CD4-positive, alpha-beta T cell (primary cell): ENCODE data around the gene MTRF1. TPM values are rescaled to one million over a fixed set of nuclear protein-coding genes. Genes with fewer than 3 reads are reported as not detected.

Experiments
- ATAC-seq: fragments of 200-7000 bp; cut with Tn5 transposase; one replicate; pipeline ENCODE4 v1.10.0; 2022; ENCODE audit warnings: mild to moderate bottlenecking; ENCODE audit not compliant: poor library complexity
- CTCF ChIA-PET: fragments of 350-600 bp; sonication (Branson Sonifier 250); formaldehyde crosslinking; loops from one replicate; lab custom pipeline; 2021; ENCODE audit warnings: antibody characterized with exemption, inconsistent platforms; lab: Charles Lee
- POLR2A ChIA-PET: fragments of 350-600 bp; sonication (Branson Sonifier 250); formaldehyde crosslinking; loops from one replicate; lab custom pipeline; 2021; ENCODE audit warnings: antibody characterized with exemption, inconsistent platforms; lab: Charles Lee
- DNase-seq, 14 experiments: peaks; one replicate each; pipeline ENCODE4 v3.0.0-alpha.2; 2013 to 2020; ENCODE audit warnings: mixed read lengths in 2 of 14
- H3K27ac ChIP-seq, 2 donors: one replicate each; pipeline versions ENCODE4 v1.5.1 to v1.7.0; 2013; ENCODE audit warnings: low read length in 2 of 2, low read depth in 1 of 2, mild to moderate bottlenecking in 1 of 2
- H3K27me3 ChIP-seq, 2 experiments: 1 replicate in 1 of 2; 2 replicates in 1 of 2; pipeline versions ENCODE4 v1.6.1 to v1.7.0; 2013; ENCODE audit warnings: low read length in 2 of 2, control low read depth in 1 of 2, mild to moderate bottlenecking in 1 of 2, moderate library complexity in 1 of 2; ENCODE audit not compliant: insufficient read depth in 2 of 2, control insufficient read depth in 1 of 2
- H3K36me3 ChIP-seq: one replicate; pipeline ENCODE4 v1.6.1; 2013; ENCODE audit warnings: low read length, control low read depth; ENCODE audit not compliant: insufficient read depth
- H3K4me1 ChIP-seq: one replicate; pipeline ENCODE4 v1.6.1; 2013; ENCODE audit warnings: low read length, control low read depth; ENCODE audit not compliant: insufficient read depth
- H3K4me3 ChIP-seq: one replicate; pipeline ENCODE4 v1.5.1; 2013; ENCODE audit warnings: mild to moderate bottlenecking, low read length, moderate library complexity
- H3K9me3 ChIP-seq, 2 experiments: 1 replicate in 1 of 2; 2 replicates in 1 of 2; pipeline versions ENCODE4 v1.6.1 to v1.7.0; 2013; ENCODE audit warnings: low read length in 2 of 2, mild to moderate bottlenecking in 2 of 2, control low read depth in 1 of 2, moderate library complexity in 1 of 2; ENCODE audit not compliant: control insufficient read depth in 1 of 2, insufficient read depth in 1 of 2
- H3K27ac Mint-ChIP-seq: one replicate; pipeline ENCODE4 v1.8.0; 2020; ENCODE audit warnings: mixed read lengths
- H3K27me3 Mint-ChIP-seq: one replicate; pipeline ENCODE4 v1.8.0; 2021; ENCODE audit warnings: mixed read lengths
- H3K36me3 Mint-ChIP-seq: one replicate; pipeline ENCODE4 v1.8.0; 2021; ENCODE audit warnings: low read depth, mixed read lengths
- H3K4me1 Mint-ChIP-seq: one replicate; pipeline ENCODE4 v1.8.0; 2021; ENCODE audit warnings: low read depth, mixed read lengths
- H3K4me3 Mint-ChIP-seq: one replicate; pipeline ENCODE4 v1.8.0; 2020; ENCODE audit warnings: mild to moderate bottlenecking, mixed read lengths
- H3K9me3 Mint-ChIP-seq: one replicate; pipeline ENCODE4 v1.8.0; 2020; ENCODE audit warnings: mixed read lengths
- intact Hi-C, 2 experiments: fragments of 100-400 bp; cut with DNase I in 1 of 2; cut with micrococcal nuclease in 1 of 2; formaldehyde crosslinking; loops; one replicate each; pipeline versions ENCODE4 v1.15.1 to v1.9.0; 2023 to 2025; cut with DNase I, micrococcal nuclease
- total RNA-seq, 174 experiments: library from RNA in 2 of 174; stranded (reverse) in 2 of 174; gene quantifications; one replicate each; pipeline ENCODE4 v1.2.3 and lab custom pipeline; 2021 to 2026
- TF ChIP-seq, protein P1 (sequence below): fragments of 200-600 bp; IDR thresholded peaks from one replicate; pipeline ENCODE4 v1.8.0; 2022; ENCODE audit warnings: antibody characterized with exemption, mild to moderate bottlenecking

MTRF1 gene
- total RNA-seq, 2 experiments from 2014 or later: 15.7 to 17.8 TPM

GRCh38 chr13:41306271-41307145, 43.1 kb upstream of the MTRF1 start:
- Mint-ChIP-seq H3K36me3 (peaks cover 8% of the 10 kb centered on the region), H3K27ac (no peak overlapping the region), H3K9me3 (no peaks in the 10 kb centered on the region), H3K4me3 (peak overlapping the region; percentile 30), H3K4me1 (peaks cover 16% of the 10 kb centered on the region), H3K27me3 (no peaks in the 10 kb centered on the region)
- no peaks in the 10 kb centered on the region for H3K27me3 ChIP-seq
- ChIA-PET CTCF (no interaction called here), POLR2A (no interaction called here)
- no peak overlapping the region for H3K4me3 ChIP-seq
- no peak overlapping the region for H3K27ac ChIP-seq
- peaks cover 6% of the 10 kb centered on the region for H3K4me1 ChIP-seq
- H3K9me3 ChIP-seq: no peaks in the 10 kb centered on the region
- no peak for ATAC-seq
- H3K36me3 ChIP-seq: no peaks in the 10 kb centered on the region
- intact Hi-C loops: no loop called here
- TF ChIP-seq, protein P1, sequence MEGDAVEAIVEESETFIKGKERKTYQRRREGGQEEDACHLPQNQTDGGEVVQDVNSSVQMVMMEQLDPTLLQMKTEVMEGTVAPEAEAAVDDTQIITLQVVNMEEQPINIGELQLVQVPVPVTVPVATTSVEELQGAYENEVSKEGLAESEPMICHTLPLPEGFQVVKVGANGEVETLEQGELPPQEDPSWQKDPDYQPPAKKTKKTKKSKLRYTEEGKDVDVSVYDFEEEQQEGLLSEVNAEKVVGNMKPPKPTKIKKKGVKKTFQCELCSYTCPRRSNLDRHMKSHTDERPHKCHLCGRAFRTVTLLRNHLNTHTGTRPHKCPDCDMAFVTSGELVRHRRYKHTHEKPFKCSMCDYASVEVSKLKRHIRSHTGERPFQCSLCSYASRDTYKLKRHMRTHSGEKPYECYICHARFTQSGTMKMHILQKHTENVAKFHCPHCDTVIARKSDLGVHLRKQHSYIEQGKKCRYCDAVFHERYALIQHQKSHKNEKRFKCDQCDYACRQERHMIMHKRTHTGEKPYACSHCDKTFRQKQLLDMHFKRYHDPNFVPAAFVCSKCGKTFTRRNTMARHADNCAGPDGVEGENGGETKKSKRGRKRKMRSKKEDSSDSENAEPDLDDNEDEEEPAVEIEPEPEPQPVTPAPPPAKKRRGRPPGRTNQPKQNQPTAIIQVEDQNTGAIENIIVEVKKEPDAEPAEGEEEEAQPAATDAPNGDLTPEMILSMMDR: no peak
- DNase-seq: no peak

- Histone ChIP-seq H3K4me3 (no peak overlapping the region), H3K9me3 (no peaks in the 10 kb centered on the region), H3K36me3 (no peaks in the 10 kb centered on the region), H3K27ac (no peak overlapping the region), H3K4me1 (no peaks in the 10 kb centered on the region), H3K27me3 (no peaks in the 10 kb centered on the region)
- H3K27me3 Mint-ChIP-seq: no peaks in the 10 kb centered on the region
- H3K36me3 Mint-ChIP-seq: no peaks in the 10 kb centered on the region
- intact Hi-C loops: no loop called here
- POLR2A ChIA-PET: no interaction called here
- no peak for DNase-seq
- CTCF ChIA-PET: interaction anchor here (0.5 kb wide), 1 partner anchor 668 kb away, joined by 3 read pairs; no protein-coding TSS in a partner anchor
- peaks cover 4% of the 10 kb centered on the region for H3K4me1 Mint-ChIP-seq
- H3K4me3 Mint-ChIP-seq: no peak overlapping the region
- no peaks in the 10 kb centered on the region for H3K9me3 Mint-ChIP-seq
- H3K27ac Mint-ChIP-seq: no peak overlapping the region
- no peak for ATAC-seq
- TF ChIP-seq, protein P1: no peak
These were observed 41.2 kb upstream of the MTRF1 start for GRCh38 chr13:41304551-41304950.

DNA sequence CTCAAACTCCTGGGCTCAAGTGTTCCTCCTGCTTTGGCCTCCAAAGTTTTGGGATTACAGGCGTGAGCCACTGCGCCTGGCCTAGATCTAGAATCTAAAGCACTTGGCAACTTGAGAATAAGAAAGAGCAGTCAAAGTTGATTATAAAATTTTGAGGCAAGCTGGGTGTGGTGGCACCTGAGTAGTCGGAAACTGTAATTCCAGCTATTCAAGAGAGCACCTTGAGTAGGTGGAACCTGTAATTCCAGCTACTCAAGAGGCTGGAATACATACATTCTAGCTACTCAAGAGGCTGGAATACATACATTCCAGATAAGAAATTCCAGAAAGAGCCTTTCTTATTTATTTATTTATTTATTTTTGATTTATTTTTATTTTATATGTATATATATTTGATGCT, 39.4 kb upstream of the MTRF1 start:
- TF ChIP-seq, protein P1: no peak
- Mint-ChIP-seq H3K27me3 (no peaks in the 10 kb centered on the region), H3K4me1 (peaks cover 4% of the 10 kb centered on the region), H3K9me3 (no peaks in the 10 kb centered on the region), H3K27ac (no peak overlapping the region), H3K4me3 (no peak overlapping the region), H3K36me3 (no peaks in the 10 kb centered on the region)
- Histone ChIP-seq H3K27me3 (no peaks in the 10 kb centered on the region), H3K36me3 (no peaks in the 10 kb centered on the region), H3K4me3 (no peak overlapping the region), H3K9me3 (no peaks in the 10 kb centered on the region), H3K27ac (no peak overlapping the region), H3K4me1 (no peaks in the 10 kb centered on the region)
- ChIA-PET POLR2A (no interaction called here), CTCF (no interaction called here)
- intact Hi-C loops: no loop called here
- ATAC-seq (no peak), DNase-seq (no peak)
